ENCODE results near the gene MMP15. TPM values are rescaled to one million over a fixed set of nuclear protein-coding genes. Genes with fewer than 3 reads are reported as not detected.

The MMP15 gene
- total and polyA plus RNA-seq, 2 of the 13 experiments (the other 11 are each of a cell fraction or from before 2014, with no cell fraction given): 35.2 to 44.9 TPM

DNA sequence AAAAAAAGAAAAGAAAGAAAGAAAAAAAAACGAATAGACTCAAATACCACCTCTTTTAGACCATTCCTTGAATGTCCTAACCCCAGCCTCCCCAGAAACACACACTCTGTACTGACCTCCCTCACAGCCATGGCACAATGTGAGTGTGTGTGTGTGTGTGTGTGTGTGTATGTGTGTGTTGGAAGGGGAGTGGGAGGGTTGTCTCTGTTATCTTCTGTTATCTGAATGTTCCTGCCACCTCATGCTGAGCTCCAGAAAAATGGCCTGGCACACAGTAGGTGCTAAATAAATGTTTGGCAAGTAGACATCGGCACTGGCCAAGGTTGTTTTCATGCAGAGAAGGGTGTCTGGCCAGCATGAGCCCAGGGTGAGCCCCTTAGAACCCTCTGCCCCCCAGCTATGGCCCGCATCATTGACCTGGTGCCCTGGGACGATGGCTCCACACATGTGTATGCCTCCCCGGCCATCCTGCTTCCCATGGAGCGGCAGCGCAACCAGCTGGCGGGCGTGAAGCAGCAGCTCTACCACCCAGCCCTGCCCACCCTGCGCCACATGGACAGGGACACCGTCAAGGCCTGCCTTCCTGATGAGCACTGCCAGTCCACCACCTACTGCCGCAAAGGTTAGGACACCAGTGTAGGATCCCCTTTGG is 48.0 kb upstream of the MMP15 start (continued):
- TF ChIP-seq, protein P1, sequence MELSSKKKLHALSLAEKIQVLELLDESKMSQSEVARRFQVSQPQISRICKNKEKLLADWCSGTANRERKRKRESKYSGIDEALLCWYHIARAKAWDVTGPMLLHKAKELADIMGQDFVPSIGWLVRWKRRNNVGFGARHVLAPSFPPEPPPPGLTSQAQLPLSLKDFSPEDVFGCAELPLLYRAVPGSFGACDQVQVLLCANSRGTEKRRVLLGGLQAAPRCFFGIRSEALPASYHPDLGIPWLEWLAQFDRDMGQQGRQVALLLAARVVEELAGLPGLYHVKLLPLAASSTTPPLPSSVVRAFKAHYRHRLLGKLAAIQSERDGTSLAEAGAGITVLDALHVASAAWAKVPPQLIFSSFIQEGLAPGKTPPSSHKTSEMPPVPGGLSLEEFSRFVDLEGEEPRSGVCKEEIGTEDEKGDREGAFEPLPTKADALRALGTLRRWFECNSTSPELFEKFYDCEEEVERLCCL (CRISPR knock-in tag; IDR thresholded peaks at IDR 0.05; ENCODE audit: borderline replicate concordance): no peak
- TF ChIP-seq CREM (IDR thresholded peaks at IDR 0.05): no peak
- no peak for TF ChIP-seq CREM (CRISPR knock-in tag; IDR thresholded peaks at IDR 0.05)
- TF ChIP-seq ZNF768 (CRISPR knock-in tag; IDR thresholded peaks at IDR 0.05): 0 out of 2 replicates have a peak, but pooled peaks have one; percentile 18
- TF ChIP-seq, protein P2, sequence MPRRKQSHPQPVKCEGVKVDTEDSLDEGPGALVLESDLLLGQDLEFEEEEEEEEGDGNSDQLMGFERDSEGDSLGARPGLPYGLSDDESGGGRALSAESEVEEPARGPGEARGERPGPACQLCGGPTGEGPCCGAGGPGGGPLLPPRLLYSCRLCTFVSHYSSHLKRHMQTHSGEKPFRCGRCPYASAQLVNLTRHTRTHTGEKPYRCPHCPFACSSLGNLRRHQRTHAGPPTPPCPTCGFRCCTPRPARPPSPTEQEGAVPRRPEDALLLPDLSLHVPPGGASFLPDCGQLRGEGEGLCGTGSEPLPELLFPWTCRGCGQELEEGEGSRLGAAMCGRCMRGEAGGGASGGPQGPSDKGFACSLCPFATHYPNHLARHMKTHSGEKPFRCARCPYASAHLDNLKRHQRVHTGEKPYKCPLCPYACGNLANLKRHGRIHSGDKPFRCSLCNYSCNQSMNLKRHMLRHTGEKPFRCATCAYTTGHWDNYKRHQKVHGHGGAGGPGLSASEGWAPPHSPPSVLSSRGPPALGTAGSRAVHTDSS (CRISPR knock-in tag; conservative IDR thresholded peaks at IDR 0.05): no peak
- TF ChIP-seq ZSCAN12 (CRISPR knock-in tag; IDR thresholded peaks at IDR 0.05): no peak
- no peak for TF ChIP-seq ZNF746 (CRISPR knock-in tag; IDR thresholded peaks at IDR 0.05)
- no peak for TF ChIP-seq NFIC (IDR thresholded peaks at IDR 0.05; ENCODE audit: low read length)
- TF ChIP-seq, protein P3, sequence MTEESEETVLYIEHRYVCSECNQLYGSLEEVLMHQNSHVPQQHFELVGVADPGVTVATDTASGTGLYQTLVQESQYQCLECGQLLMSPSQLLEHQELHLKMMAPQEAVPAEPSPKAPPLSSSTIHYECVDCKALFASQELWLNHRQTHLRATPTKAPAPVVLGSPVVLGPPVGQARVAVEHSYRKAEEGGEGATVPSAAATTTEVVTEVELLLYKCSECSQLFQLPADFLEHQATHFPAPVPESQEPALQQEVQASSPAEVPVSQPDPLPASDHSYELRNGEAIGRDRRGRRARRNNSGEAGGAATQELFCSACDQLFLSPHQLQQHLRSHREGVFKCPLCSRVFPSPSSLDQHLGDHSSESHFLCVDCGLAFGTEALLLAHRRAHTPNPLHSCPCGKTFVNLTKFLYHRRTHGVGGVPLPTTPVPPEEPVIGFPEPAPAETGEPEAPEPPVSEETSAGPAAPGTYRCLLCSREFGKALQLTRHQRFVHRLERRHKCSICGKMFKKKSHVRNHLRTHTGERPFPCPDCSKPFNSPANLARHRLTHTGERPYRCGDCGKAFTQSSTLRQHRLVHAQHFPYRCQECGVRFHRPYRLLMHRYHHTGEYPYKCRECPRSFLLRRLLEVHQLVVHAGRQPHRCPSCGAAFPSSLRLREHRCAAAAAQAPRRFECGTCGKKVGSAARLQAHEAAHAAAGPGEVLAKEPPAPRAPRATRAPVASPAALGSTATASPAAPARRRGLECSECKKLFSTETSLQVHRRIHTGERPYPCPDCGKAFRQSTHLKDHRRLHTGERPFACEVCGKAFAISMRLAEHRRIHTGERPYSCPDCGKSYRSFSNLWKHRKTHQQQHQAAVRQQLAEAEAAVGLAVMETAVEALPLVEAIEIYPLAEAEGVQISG (CRISPR knock-in tag; IDR thresholded peaks at IDR 0.05): no peak
- no peak for TF ChIP-seq ZNF354B (CRISPR knock-in tag; IDR thresholded peaks at IDR 0.05)
- no peak for TF ChIP-seq ZNF33A (CRISPR knock-in tag; IDR thresholded peaks at IDR 0.05; ENCODE audit: borderline replicate concordance)

Measured in HepG2 (cell line).